Peyer's patch (tissue), 4 donors: ENCODE data around the gene BTBD7. TPM values are rescaled to one million over a fixed set of nuclear protein-coding genes. Genes with fewer than 3 reads are reported as not detected.

ENCODE experiments used
- DNase-seq, 3 donors: peaks; one replicate each; pipeline ENCODE4 v3.0.0-alpha.2; 2017 to 2019
- H3K27ac ChIP-seq, 4 donors: fragments of 200-600 bp; sonication (generic); one replicate each; pipeline ENCODE4 v1.5.1; 2016 to 2019
- H3K27me3 ChIP-seq, 2 donors: fragments of 200-600 bp; sonication (generic); one replicate each; pipeline ENCODE4 v1.5.1; 2019
- H3K36me3 ChIP-seq, 3 donors: fragments of 200-600 bp; sonication (generic); one replicate each; pipeline ENCODE4 v1.5.1; 2016 to 2019
- H3K4me1 ChIP-seq, 4 donors: fragments of 200-600 bp; sonication (generic); one replicate each; pipeline ENCODE4 v1.5.1; 2016 to 2019
- H3K4me3 ChIP-seq, 4 donors: fragments of 200-600 bp; sonication (generic); 1 replicate in 3 of 4; 2 replicates in 1 of 4; pipeline ENCODE4 v1.5.1; 2016 to 2019; ENCODE audit warnings: mild to moderate bottlenecking in 1 of 4
- H3K9me3 ChIP-seq, 4 donors: fragments of 200-600 bp; sonication (generic); one replicate each; pipeline ENCODE4 v1.5.1; 2016 to 2019; ENCODE audit warnings: mild to moderate bottlenecking in 1 of 4
- POLR2A ChIP-seq, 2 donors: fragments of 450-650 bp; IDR thresholded peaks; one replicate each; pipeline ENCODE4 v1.5.1; 2017; ENCODE audit warnings: antibody characterized with exemption in 2 of 2, mild to moderate bottlenecking in 2 of 2, moderate library complexity in 2 of 2
- total RNA-seq, 4 donors: library from RNA; depleted of rRNA; stranded (reverse); fragments of >200 nt; gene quantifications; one replicate each; pipeline ENCODE4 v1.1.0, GENCODE V29; 2016
- TF ChIP-seq, protein P1 (sequence below), 6 experiments: fragments of 450-650 bp in 4 of 6; fragments of 200-600 bp in 2 of 6; sonication (generic) in 1 of 6; IDR thresholded peaks; one replicate each; pipeline ENCODE4 v1.5.1; 2017 to 2019; ENCODE audit warnings: antibody characterized with exemption in 6 of 6, mild to moderate bottlenecking in 3 of 6, moderate library complexity in 1 of 6

The BTBD7 gene
- total RNA-seq, 4 donors from 2014 or later: 28.1 to 38.1 (median 32.2) TPM

DNA sequence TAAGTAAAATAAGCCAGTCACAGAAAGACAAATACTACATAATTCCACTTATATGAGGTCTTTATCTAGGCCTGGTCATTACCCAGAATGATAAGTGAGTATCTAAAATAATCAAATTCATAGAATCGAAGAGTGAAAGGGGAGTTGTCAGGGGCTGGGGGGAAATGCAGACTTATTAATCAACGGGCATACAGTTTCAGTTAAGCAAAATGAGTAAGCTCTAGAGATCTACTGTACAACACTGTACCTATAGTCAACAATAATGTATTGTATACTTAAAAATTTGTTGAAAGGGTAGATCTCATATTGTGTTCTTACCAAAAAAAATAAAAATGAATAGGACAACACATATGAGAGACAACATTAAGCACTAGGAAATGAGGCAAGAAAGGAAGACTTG is 13.3 kb downstream of the BTBD7 start:
- Histone ChIP-seq H3K36me3 (no peaks in the 10 kb centered on the region), H3K4me3 (no peak overlapping the region), H3K9me3 (no peaks in the 10 kb centered on the region), H3K27ac (no peak overlapping the region), H3K4me1 (peaks cover 0 to 37% (median 4%) of the 10 kb centered on the region in 4 donors), H3K27me3 (no peaks in the 10 kb centered on the region)
- TF ChIP-seq, protein P1, sequence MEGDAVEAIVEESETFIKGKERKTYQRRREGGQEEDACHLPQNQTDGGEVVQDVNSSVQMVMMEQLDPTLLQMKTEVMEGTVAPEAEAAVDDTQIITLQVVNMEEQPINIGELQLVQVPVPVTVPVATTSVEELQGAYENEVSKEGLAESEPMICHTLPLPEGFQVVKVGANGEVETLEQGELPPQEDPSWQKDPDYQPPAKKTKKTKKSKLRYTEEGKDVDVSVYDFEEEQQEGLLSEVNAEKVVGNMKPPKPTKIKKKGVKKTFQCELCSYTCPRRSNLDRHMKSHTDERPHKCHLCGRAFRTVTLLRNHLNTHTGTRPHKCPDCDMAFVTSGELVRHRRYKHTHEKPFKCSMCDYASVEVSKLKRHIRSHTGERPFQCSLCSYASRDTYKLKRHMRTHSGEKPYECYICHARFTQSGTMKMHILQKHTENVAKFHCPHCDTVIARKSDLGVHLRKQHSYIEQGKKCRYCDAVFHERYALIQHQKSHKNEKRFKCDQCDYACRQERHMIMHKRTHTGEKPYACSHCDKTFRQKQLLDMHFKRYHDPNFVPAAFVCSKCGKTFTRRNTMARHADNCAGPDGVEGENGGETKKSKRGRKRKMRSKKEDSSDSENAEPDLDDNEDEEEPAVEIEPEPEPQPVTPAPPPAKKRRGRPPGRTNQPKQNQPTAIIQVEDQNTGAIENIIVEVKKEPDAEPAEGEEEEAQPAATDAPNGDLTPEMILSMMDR (IDR thresholded peaks at IDR 0.05): no peak
- no peak for TF ChIP-seq POLR2A (IDR thresholded peaks at IDR 0.05)
- DNase-seq: no peak

DNA sequence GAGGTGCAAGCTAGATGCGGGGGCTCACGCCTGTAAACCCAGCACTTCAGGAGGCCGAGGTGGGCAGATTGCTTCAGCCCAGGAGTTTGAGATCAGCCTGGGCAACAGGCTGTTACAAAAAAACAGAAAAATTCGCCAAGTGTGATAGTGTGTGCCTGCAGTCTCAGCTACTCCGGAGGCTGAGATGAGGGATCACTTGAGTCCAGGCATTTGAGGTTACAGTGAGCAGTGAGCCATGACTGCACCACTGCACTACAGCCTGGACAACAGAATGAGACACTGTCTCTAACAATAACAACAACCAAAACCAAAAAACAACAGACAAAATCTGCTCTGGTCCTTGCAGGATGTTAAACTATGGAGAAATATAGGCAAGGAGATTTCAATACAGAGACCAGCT is 13.9 kb downstream of the BTBD7 start:
- Histone ChIP-seq H3K36me3 (no peaks in the 10 kb centered on the region), H3K27ac (no peak overlapping the region), H3K9me3 (no peaks in the 10 kb centered on the region), H3K4me1 (peaks cover 0 to 32% (median 4%) of the 10 kb centered on the region in 4 donors), H3K4me3 (no peak overlapping the region), H3K27me3 (no peaks in the 10 kb centered on the region)
- TF ChIP-seq, protein P1 (IDR thresholded peaks at IDR 0.05): no peak
- TF ChIP-seq POLR2A (IDR thresholded peaks at IDR 0.05): no peak
- no peak for DNase-seq

DNA sequence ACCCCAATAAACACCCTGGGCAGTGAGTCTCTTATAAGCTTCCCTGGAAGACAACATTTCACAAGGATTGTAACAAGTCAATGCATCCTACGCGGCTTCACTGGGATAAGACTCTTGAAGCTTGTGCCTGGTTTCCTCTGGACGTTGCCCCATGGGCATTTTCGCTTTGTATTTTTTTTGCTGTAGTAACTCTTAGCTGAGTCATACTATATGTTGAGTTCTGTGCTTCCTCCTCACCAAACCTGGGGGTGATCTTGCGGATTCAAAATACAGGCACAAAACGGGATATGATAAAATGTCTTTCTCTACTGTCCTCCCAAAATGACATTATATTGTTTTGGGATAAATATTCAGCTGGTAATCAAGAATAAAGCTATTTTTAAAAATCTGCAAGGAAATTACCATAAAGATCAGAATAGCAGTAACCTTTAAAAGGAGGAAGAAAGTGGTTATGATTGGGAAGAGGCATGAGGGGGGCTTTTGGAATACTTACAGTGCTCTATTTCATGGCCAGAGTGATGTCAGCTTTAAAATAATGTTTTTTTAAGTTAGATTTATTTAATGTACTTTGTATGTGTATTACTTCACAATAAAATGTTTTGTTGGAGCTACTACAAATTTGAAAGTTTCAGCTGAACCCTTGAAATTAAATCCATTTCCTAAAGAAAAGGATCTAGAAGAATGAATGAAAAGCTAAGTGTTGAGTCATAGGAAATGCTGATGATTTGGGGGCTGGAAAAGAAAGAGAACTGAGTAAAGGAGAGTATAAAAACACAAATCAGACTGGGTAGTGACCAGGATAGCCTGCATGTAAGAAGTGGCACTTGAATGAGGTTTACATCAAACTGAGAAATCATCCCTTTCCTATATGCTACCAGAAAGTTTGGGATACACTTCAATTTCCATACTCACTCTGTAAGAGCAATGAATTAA is 14.7 kb downstream of the BTBD7 start:
- Histone ChIP-seq H3K4me1 (peaks cover 0 to 24% (median 4%) of the 10 kb centered on the region in 4 donors), H3K36me3 (no peaks in the 10 kb centered on the region), H3K4me3 (no peak overlapping the region), H3K27me3 (no peaks in the 10 kb centered on the region), H3K9me3 (no peaks in the 10 kb centered on the region), H3K27ac (peak overlapping the region in 2 of 4 donors; percentile 50 to 61)
- no peak for TF ChIP-seq POLR2A (IDR thresholded peaks at IDR 0.05)
- TF ChIP-seq, protein P1 (IDR thresholded peaks at IDR 0.05): no peak
- peak in 1 of 3 donors; percentile 58 for DNase-seq

DNA sequence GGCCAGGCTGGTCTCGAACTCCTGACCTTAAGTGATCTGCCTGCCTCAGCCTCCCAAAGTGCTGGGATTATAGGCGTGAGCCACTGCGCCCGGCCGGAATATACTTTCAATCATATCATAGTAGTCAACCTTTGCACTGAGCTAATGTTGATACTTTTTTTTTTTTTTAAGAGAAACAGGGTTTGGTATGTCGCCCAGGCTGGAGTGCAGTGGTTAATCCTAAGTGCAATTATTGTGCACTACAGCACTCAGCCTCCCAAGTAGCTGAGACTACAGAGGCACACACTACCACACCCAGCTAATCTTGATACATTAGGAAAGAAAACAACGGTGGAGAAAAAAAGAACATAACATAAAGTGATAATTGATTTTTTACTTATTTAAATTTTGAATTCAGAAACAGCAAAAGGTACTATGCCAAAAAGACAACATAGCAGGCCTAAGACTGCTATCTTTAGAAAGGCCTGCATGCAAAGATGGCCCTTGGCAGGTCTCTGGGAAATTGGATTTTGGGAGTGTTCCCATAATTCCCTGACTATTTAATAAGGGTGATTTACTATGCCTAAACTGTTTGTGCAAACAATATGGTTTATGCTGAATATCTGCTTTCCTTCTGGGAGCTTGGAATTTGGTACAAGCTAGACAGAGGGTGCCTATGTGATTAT is 15.5 kb downstream of the BTBD7 start:
- peaks cover 0 to 20% (median 4%) of the 10 kb centered on the region in 4 donors for H3K4me1 ChIP-seq
- H3K4me3 ChIP-seq: no peak overlapping the region
- peak in 1 of 3 donors; percentile 51 for DNase-seq
- H3K27ac ChIP-seq: peak overlapping the region in 2 of 4 donors; percentile 50 to 61
- H3K27me3 ChIP-seq: no peaks in the 10 kb centered on the region
- H3K9me3 ChIP-seq: no peaks in the 10 kb centered on the region
- TF ChIP-seq POLR2A (IDR thresholded peaks at IDR 0.05): no peak
- TF ChIP-seq, protein P1 (IDR thresholded peaks at IDR 0.05): no peak
- no peaks in the 10 kb centered on the region for H3K36me3 ChIP-seq

DNA sequence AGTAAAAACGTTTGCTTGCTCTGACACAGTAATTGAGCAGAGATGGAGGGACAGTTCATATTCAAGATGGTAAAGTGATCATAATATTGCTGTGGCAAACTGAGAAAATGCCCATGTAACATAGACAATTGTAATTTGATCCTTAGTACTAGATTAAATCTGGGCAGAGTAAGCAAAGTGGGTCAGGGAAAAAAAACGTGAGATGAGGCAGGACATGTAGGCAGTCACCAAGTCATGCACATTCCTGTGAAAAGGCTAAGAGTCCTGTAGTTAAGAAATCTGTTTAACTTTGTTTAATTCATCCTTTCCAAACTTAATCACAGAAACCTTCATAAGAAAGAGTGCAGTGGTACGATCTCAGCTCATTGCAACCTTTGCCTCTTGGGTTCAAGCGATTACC is 16.1 kb downstream of the BTBD7 start:
- no peaks in the 10 kb centered on the region for H3K36me3 ChIP-seq
- DNase-seq: no peak
- H3K27ac ChIP-seq: peak overlapping the region in 2 of 4 donors; percentile 39 to 61
- no peak overlapping the region for H3K4me3 ChIP-seq
- peaks cover 0 to 20% (median 4%) of the 10 kb centered on the region in 4 donors for H3K4me1 ChIP-seq
- H3K27me3 ChIP-seq: no peaks in the 10 kb centered on the region
- TF ChIP-seq, protein P1 (IDR thresholded peaks at IDR 0.05): no peak
- no peak for TF ChIP-seq POLR2A (IDR thresholded peaks at IDR 0.05)
- H3K9me3 ChIP-seq: no peaks in the 10 kb centered on the region
